ENCODE data around the gene BMP10.
A peak's percentile ranks its signal among the peaks of the same experiment; 100 is the strongest.

Gene BMP10

GRCh38 chr2:68889500-68889899 lies 18.3 kb upstream of the BMP10 start:
- DNase-seq, result no peak

- no peak for DNase-seq
Observed at GRCh38 chr2:68889021-68889420, 17.8 kb upstream of the BMP10 start.

- no peak for DNase-seq
Observed at GRCh38 chr2:68888038-68888704, 17.0 kb upstream of the BMP10 start.

GRCh38 chr2:68885811-68886075 lies 14.5 kb upstream of the BMP10 start:
- no peak for DNase-seq

GRCh38 chr2:68885074-68885810 lies 14.0 kb upstream of the BMP10 start:
- DNase-seq, result no peak

GRCh38 chr2:68880213-68880612 lies 9.0 kb upstream of the BMP10 start:
- DNase-seq, result no peak

- DNase-seq, result no peak
Observed at GRCh38 chr2:68879296-68879695, 8.1 kb upstream of the BMP10 start.

- peak in 2 of 4 experiments; percentile 18 to 29 for DNase-seq
Observed at GRCh38 chr2:68878753-68879152, 7.6 kb upstream of the BMP10 start.

- peak in 3 of 4 experiments; percentile 17 to 40 (median 23) for DNase-seq
Observed at GRCh38 chr2:68878071-68878711, 7.0 kb upstream of the BMP10 start.

GRCh38 chr2:68877079-68877772 lies 6.0 kb upstream of the BMP10 start:
- no peak for DNase-seq

GRCh38 chr2:68870215-68870614 lies 982 bp downstream of the BMP10 start:
- DNase-seq, result peak in 2 of 4 experiments; percentile 21 to 43

GRCh38 chr2:68865108-68865507 lies 6.1 kb downstream of the BMP10 start:
- no peak for DNase-seq

GRCh38 chr2:68863996-68864395 lies 7.2 kb downstream of the BMP10 start:
- no peak for DNase-seq

- no peak for DNase-seq
Observed at GRCh38 chr2:68862889-68863288, 8.3 kb downstream of the BMP10 start.

- DNase-seq, result peak; percentile 53 to 84 (median 73)
Observed at GRCh38 chr2:68861330-68861729, 9.9 kb downstream of the BMP10 start.

- DNase-seq, result no peak
Observed at GRCh38 chr2:68860111-68860510, 11.1 kb downstream of the BMP10 start.

- DNase-seq, result peak; percentile 72 to 89 (median 82)
Observed at GRCh38 chr2:68857855-68858456, 13.2 kb downstream of the BMP10 start.

- DNase-seq, result peak in 3 of 4 experiments; percentile 21 to 31 (median 30)
Observed at GRCh38 chr2:68857202-68857845, 13.9 kb downstream of the BMP10 start.

GRCh38 chr2:68855550-68855949 lies 15.6 kb downstream of the BMP10 start:
- no peak for DNase-seq

- DNase-seq, result peak in 2 of 4 experiments; percentile 22 to 43
Observed at GRCh38 chr2:68854476-68854875, 16.7 kb downstream of the BMP10 start.

- DNase-seq, result no peak
Observed at GRCh38 chr2:68853915-68854314, 17.3 kb downstream of the BMP10 start.

GRCh38 chr2:68853035-68853434 lies 18.2 kb downstream of the BMP10 start:
- no peak for DNase-seq
